K562 (cell line): ENCODE results near the gene MEDAG. TPM values are rescaled to one million over a fixed set of nuclear protein-coding genes. Genes with fewer than 3 reads are reported as not detected.

Source experiments
- ATAC-seq: fragments of 200-7000 bp; cut with Tn5 transposase; 3 replicates; pipeline ENCODE4 v1.9.1; 2020; ENCODE audit warnings: moderate library complexity
- BruUV-seq: library from RNA; stranded (reverse); fragments of 400-500 nt; replicated peaks from 2 replicates; lab custom pipeline; 2021; lab: Mats Ljungman, UMichigan
- CTCF ChIA-PET: fragments of 300-600 bp; formaldehyde crosslinking; extraction: SDS; loops from one replicate; lab custom pipeline; 2021; ENCODE audit warnings: low intra/inter-chr PET ratio; lab: Yijun Ruan, JAX
- POLR2A ChIA-PET: fragments of 300-600, 350-650 bp; sonication (Branson Sonifier 250); formaldehyde crosslinking; extraction: SDS; loops from one replicate; lab custom pipeline; 2021; ENCODE audit warnings: antibody characterized with exemption, inconsistent platforms; lab: Yijun Ruan, JAX
- DNase-seq, 4 experiments: peaks; one replicate each; pipeline versions ENCODE4 v3.0.0 to v3.0.0-alpha.2; 2011 to 2018; ENCODE audit warnings: low spot score in 3 of 4, mixed read lengths in 3 of 4; ENCODE audit errors: extremely low read depth in 1 of 4
- FAIRE-seq: peaks from 2 replicates; lab custom pipeline; 2011; peaks lifted over from hg19 to GRCh38; lab: Jason Lieb, UNC
- H2AFZ ChIP-seq: 2 replicates; pipeline ENCODE4 v1.6.0; 2011; ENCODE audit warnings: low read depth, low read length, control low read depth, inconsistent platforms
- H3K27ac ChIP-seq: fragments of 200-600 bp; 3 replicates; pipeline ENCODE4 v1.8.0; 2011; ENCODE audit warnings: low read depth, mild to moderate bottlenecking, control low read depth, inconsistent platforms, low read length, moderate library complexity, mixed read lengths; ENCODE audit errors: extremely low read depth
- H3K27me3 ChIP-seq, 2 experiments: fragments of 300-600 bp in 1 of 2; 2 replicates in 1 of 2; 3 replicates in 1 of 2; pipeline versions ENCODE4 v1.6.0 to v1.8.0; 2011; ENCODE audit warnings: inconsistent platforms in 2 of 2, low read length in 2 of 2, mild to moderate bottlenecking in 1 of 2, mixed read lengths in 1 of 2, moderate library complexity in 1 of 2; ENCODE audit not compliant: control insufficient read depth in 2 of 2, insufficient read depth in 2 of 2
- H3K36me3 ChIP-seq: fragments of 300-600 bp; 3 replicates; pipeline ENCODE4 v1.8.0; 2011; ENCODE audit warnings: mild to moderate bottlenecking, low read length, inconsistent platforms; ENCODE audit not compliant: control insufficient read depth, insufficient read depth
- H3K4me1 ChIP-seq, 2 experiments: fragments of 200-600 bp in 1 of 2; replicated peaks in 1 of 2; 2 replicates in 1 of 2; 3 replicates in 1 of 2; pipeline versions ENCODE4 v1.5.1 to v1.8.0; 2011; ENCODE audit warnings: inconsistent platforms in 2 of 2, low read length in 2 of 2, mild to moderate bottlenecking in 1 of 2, mixed read lengths in 1 of 2, moderate library complexity in 1 of 2; ENCODE audit not compliant: control insufficient read depth in 2 of 2, insufficient read depth in 2 of 2
- H3K4me2 ChIP-seq: 2 replicates; pipeline ENCODE4 v1.6.1; 2011; ENCODE audit warnings: low read length, control low read depth, inconsistent platforms, mixed read lengths; ENCODE audit not compliant: insufficient read depth
- H3K4me3 ChIP-seq: fragments of 200-600 bp; sonication (generic), shearing (Covaris generic); 2 replicates; pipeline ENCODE4 v1.5.1; 2016; ENCODE audit warnings: control low read depth, inconsistent platforms
- H3K79me2 ChIP-seq: fragments of 200-600 bp; 3 replicates; pipeline ENCODE4 v1.8.0; 2011; ENCODE audit warnings: low read length, inconsistent platforms; ENCODE audit not compliant: control insufficient read depth, insufficient read depth
- H3K9ac ChIP-seq, 2 experiments: 2 replicates each; pipeline versions ENCODE4 v1.6.0 to v1.6.1; 2011; ENCODE audit warnings: low read depth in 2 of 2, low read length in 2 of 2, control low read depth in 1 of 2, inconsistent platforms in 1 of 2, mild to moderate bottlenecking in 1 of 2, mixed read lengths in 1 of 2; ENCODE audit not compliant: insufficient read depth in 1 of 2
- H3K9me1 ChIP-seq: one replicate; pipeline ENCODE4 v1.6.0; 2011; ENCODE audit warnings: inconsistent platforms, mild to moderate bottlenecking, low read length, moderate library complexity; ENCODE audit not compliant: control insufficient read depth, insufficient read depth
- H3K9me3 ChIP-seq: replicated peaks from 2 replicates; pipeline ENCODE4 v1.5.1; 2011; ENCODE audit warnings: low read depth, low read length, inconsistent platforms; ENCODE audit not compliant: control insufficient read depth, insufficient read depth
- H4K20me1 ChIP-seq: replicated peaks from 2 replicates; pipeline ENCODE4 v1.6.1; 2011; ENCODE audit warnings: low read length, inconsistent platforms, mixed read lengths; ENCODE audit not compliant: control insufficient read depth, insufficient read depth
- NFE2 ChIP-seq: IDR thresholded peaks from 2 replicates; pipeline ENCODE4 v1.6.1; 2014; ENCODE audit warnings: antibody characterized with exemption, low read depth
- TCF15 ChIP-seq: fragments of 250-450 bp; sonication (Bioruptor Pico); IDR thresholded peaks from 2 replicates; pipeline ENCODE4 v1.8.0; 2022; ENCODE audit warnings: moderate library complexity, mild to moderate bottlenecking, inconsistent platforms
- ZNF318 ChIP-seq, 2 experiments: fragments of 450-650 bp; IDR thresholded peaks; 2 replicates each; pipeline ENCODE4 v1.6.1; 2016; ENCODE audit warnings: mild to moderate bottlenecking in 2 of 2, borderline replicate concordance in 1 of 2, low read depth in 1 of 2, moderate library complexity in 1 of 2
- ZNF766 ChIP-seq: fragments of 200-800 bp; sonication (Bioruptor generic); conservative IDR thresholded peaks from 2 replicates; pipeline ENCODE4 v1.6.1; 2016; ENCODE audit warnings: missing genetic modification characterization, missing compliant biosample characterization
- WGBS: fragments of 100-300 bp; shearing (Covaris generic); methylation state at CpG from one replicate; pipeline ENCODE4 v1.1.6; 2016; ENCODE audit warnings: low coverage, mixed read lengths; ENCODE audit not compliant: insufficient coverage; ENCODE audit errors: missing lambda C conversion rate; 5-methylcytosine and 5-hydroxymethylcytosine counted together
- in situ Hi-C: fragments of 300-500 bp; cut with MboI; formaldehyde crosslinking; loops from 4 replicates; pipeline ENCODE4 v1.15.0; 2018; ENCODE audit warnings: inconsistent platforms, mixed read lengths
- intact Hi-C: fragments of 100-400 bp; cut with micrococcal nuclease; formaldehyde crosslinking; loops from 2 replicates; pipeline ENCODE4 v1.14.2; 2022
- polyA plus RNA-seq, 8 experiments: library from polyadenylated mRNA; depleted of rRNA in 4 of 8; stranded (reverse) in 5 of 8; unstranded in 3 of 8; fragments of >200 nt; fragmentation: Nextera tagmentation in 2 of 8; fragmentation: Illumina TruSeq in 1 of 8; extraction: Ambion mirVana in 2 of 8; extraction: Trizol in 1 of 8; gene quantifications; 2 replicates each; pipeline versions ENCODE4 v1.2.1 to v1.2.3, GENCODE V29; 2011 to 2014; ENCODE audit warnings: inconsistent platforms in 1 of 8, missing spikeins in 1 of 8
- total RNA-seq, 7 experiments: library from RNA; depleted of rRNA in 6 of 7; stranded (reverse); fragments of >200 nt in 6 of 7; fragmentation: Illumina TruSeq in 2 of 7; extraction: Trizol in 2 of 7; gene quantifications; 2 replicates each; pipeline versions ENCODE4 v1.2.1 to v1.2.3, GENCODE V29; 2011 to 2021; ENCODE audit warnings: low replicate concordance in 1 of 7

MEDAG gene
- total and polyA plus RNA-seq, 9 of the 15 experiments (the other 6 are each of a cell fraction or from before 2014, with no cell fraction given), result not detected

GRCh38 chr13:30867089-30867669 is 38.9 kb upstream of the MEDAG start:
- in situ Hi-C loops, result no loop called here

More at GRCh38 chr13:30867089-30867669, 38.9 kb upstream of the MEDAG start:
- Histone ChIP-seq H3K4me3 (no peak overlapping the region), H3K27ac (no peak overlapping the region), H3K4me2 (no peak overlapping the region), H3K9me3 (no peaks in the 10 kb centered on the region), H3K4me1 (peaks cover 0 to 5% of the 10 kb centered on the region in 2 experiments; a peak in 3 of 5 replicates), H4K20me1 (no peaks in the 10 kb centered on the region), H2AFZ (no peak overlapping the region), H3K27me3 (peaks cover 2 to 17% of the 10 kb centered on the region in 2 experiments; a peak in 3 of 5 replicates), H3K9ac (no peak overlapping the region), H3K36me3 (no peaks in the 10 kb centered on the region), H3K79me2 (no peaks in the 10 kb centered on the region), H3K9me1 (no peaks in the 10 kb centered on the region)
- CTCF ChIA-PET, result no interaction called here
- ATAC-seq (no peak), FAIRE-seq (no peak)
- 0% methylated on average over 3 of the region's 3 CpGs for WGBS
- no TSS peak for BruUV-seq
- no peak for TF ChIP-seq TCF15 (CRISPR knock-in tag)
- no peak for TF ChIP-seq ZNF766 (CRISPR knock-in tag)
- TF ChIP-seq NFE2, result no peak
- no peak for TF ChIP-seq ZNF318 (IDR thresholded peaks at IDR 0.05; ENCODE audit: borderline replicate concordance in 1 of 2, low read depth in 1 of 2)
- TF ChIP-seq, all 486 proteins: peak for 0
- POLR2A ChIA-PET, result no interaction called here
- no peak for DNase-seq
- intact Hi-C loops, result loop anchor here (10.0 kb wide), 1 partner anchor 192 kb away; no protein-coding TSS in a partner anchor
